Thoracic aorta (tissue), 2 donors: ENCODE measurements around the gene TMEM44. TPM values are rescaled to one million over a fixed set of nuclear protein-coding genes. Genes with fewer than 3 reads are reported as not detected.

ENCODE experiments used
- ATAC-seq: fragments of 150-250 bp; one replicate; pipeline ENCODE4 v1.8.0; 2017; ENCODE audit warnings: low read depth; ENCODE audit not compliant: insufficient number of reproducible peaks, low FRiP score
- DNase-seq: peaks from one replicate; pipeline ENCODE4 v3.0.0-alpha.2; 2020; ENCODE audit warnings: low spot score
- H3K27ac ChIP-seq, 2 donors: fragments of 200-600 bp; sonication (generic); 1 replicate in 1 of 2; 2 replicates in 1 of 2; pipeline ENCODE4 v1.5.1; 2016; ENCODE audit warnings: mild to moderate bottlenecking in 2 of 2, moderate library complexity in 2 of 2
- H3K27me3 ChIP-seq: fragments of 200-600 bp; sonication (generic); replicated peaks from 2 replicates; pipeline ENCODE4 v1.6.0; 2016; ENCODE audit warnings: mild to moderate bottlenecking; ENCODE audit not compliant: insufficient read depth
- H3K36me3 ChIP-seq: fragments of 200-600 bp; sonication (generic); one replicate; pipeline ENCODE4 v1.5.1; 2016
- H3K4me1 ChIP-seq, 2 donors: fragments of 200-600 bp; sonication (generic); 1 replicate in 1 of 2; 2 replicates in 1 of 2; pipeline versions ENCODE4 v1.5.1 to v1.6.0; 2016; ENCODE audit warnings: low read depth in 2 of 2, mild to moderate bottlenecking in 1 of 2; ENCODE audit not compliant: control insufficient read depth in 1 of 2
- H3K4me3 ChIP-seq: fragments of 200-600 bp; sonication (generic); 2 replicates; pipeline ENCODE4 v1.5.1; 2016; ENCODE audit warnings: mild to moderate bottlenecking
- H3K9me3 ChIP-seq: fragments of 200-600 bp; sonication (generic); 2 replicates; pipeline ENCODE4 v1.5.1; 2016
- total RNA-seq, 2 donors: library from RNA; depleted of rRNA; stranded (reverse); fragments of >200 nt; gene quantifications; one replicate each; pipeline versions ENCODE4 v1.1.0 to v1.2.3, GENCODE V29; 2016
- TF ChIP-seq, protein P1 (sequence below): fragments of 200-600 bp; sonication (generic); IDR thresholded peaks from one replicate; pipeline ENCODE4 v1.5.1; 2019; ENCODE audit warnings: antibody characterized with exemption

Gene TMEM44
- total RNA-seq, 2 donors from 2014 or later = 11.0 to 11.5 TPM

DNA sequence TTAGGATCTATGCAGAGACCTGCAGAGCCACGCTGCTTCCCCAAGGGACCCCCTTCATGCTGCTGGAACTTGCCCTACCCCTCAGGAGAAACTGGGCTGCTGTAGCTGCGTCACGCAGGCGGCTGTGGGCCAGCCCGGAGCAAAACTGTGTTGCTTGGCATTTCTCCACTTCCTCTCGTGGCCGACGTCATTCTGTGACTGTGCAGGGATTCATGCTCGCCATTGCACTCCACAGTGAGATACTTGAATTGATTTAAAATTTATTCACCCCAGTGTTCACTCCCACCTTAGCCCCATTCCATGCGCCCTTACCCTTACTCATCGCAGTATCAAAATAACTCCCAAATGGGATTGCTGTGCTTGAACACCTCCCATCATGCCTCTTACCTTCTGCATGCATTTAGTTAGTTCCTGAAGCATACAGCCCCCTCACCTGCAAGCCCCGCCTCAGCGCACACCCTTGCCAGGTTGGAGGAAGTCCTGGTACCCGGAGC lies 45.7 kb downstream of the TMEM44 start:
- Histone ChIP-seq H3K9me3 (no peaks in the 10 kb centered on the region), H3K36me3 (no peaks in the 10 kb centered on the region), H3K4me3 (no peak overlapping the region), H3K27me3 (no peaks in the 10 kb centered on the region), H3K4me1 (peaks cover 16 to 37% of the 10 kb centered on the region in 2 donors), H3K27ac (peak overlapping the region; percentile 82 to 83)
- TF ChIP-seq, protein P1, sequence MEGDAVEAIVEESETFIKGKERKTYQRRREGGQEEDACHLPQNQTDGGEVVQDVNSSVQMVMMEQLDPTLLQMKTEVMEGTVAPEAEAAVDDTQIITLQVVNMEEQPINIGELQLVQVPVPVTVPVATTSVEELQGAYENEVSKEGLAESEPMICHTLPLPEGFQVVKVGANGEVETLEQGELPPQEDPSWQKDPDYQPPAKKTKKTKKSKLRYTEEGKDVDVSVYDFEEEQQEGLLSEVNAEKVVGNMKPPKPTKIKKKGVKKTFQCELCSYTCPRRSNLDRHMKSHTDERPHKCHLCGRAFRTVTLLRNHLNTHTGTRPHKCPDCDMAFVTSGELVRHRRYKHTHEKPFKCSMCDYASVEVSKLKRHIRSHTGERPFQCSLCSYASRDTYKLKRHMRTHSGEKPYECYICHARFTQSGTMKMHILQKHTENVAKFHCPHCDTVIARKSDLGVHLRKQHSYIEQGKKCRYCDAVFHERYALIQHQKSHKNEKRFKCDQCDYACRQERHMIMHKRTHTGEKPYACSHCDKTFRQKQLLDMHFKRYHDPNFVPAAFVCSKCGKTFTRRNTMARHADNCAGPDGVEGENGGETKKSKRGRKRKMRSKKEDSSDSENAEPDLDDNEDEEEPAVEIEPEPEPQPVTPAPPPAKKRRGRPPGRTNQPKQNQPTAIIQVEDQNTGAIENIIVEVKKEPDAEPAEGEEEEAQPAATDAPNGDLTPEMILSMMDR = no peak
- no peak for DNase-seq
- peak; percentile 53 for ATAC-seq

DNA sequence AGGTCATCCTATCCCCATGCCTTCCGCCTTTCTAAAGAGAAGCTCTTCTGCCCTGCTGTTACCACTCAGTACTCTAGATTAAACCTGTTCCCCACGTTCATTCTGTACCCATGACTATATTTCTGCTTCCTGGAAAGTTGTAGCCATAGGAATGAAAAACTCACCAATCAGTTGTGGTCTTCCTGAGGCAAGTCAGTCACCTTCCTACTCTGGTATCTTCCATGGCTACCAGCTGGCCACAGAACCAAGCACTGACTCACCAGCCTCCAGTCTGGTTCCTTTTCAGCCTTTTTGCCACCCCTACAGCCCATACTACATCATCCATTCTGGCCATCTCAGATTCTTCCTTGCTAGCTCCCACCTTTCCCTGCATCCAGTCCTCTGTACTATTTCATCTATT lies 46.4 kb downstream of the TMEM44 start:
- H3K27me3 ChIP-seq = no peaks in the 10 kb centered on the region
- TF ChIP-seq, protein P1 = no peak
- no peak for ATAC-seq
- no peaks in the 10 kb centered on the region for H3K36me3 ChIP-seq
- peak overlapping the region; percentile 82 to 83 for H3K27ac ChIP-seq
- no peaks in the 10 kb centered on the region for H3K9me3 ChIP-seq
- DNase-seq = no peak
- peaks cover 15 to 34% of the 10 kb centered on the region in 2 donors for H3K4me1 ChIP-seq
- no peak overlapping the region for H3K4me3 ChIP-seq

DNA sequence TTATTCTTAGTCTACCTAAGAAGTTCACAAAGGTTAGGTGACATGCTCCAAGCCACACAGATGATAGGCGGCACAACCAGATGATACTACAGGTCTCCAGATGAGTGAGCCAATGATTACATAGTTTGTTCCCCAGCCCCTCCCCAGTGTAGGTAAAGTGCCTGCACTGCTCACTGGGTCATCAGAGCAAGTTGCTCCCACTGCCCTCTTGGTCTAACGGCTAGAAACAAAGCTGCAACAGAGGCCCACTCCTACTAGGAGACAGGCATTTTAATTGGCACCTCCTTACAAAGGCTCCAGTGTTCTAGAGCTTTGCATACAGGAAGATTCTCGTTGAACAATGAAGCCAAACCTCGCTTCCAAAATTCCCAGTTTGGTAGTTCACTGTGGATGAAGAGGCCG lies 47.3 kb downstream of the TMEM44 start:
- DNase-seq (no peak), ATAC-seq (no peak)
- peaks cover 15 to 34% of the 10 kb centered on the region in 2 donors for H3K4me1 ChIP-seq
- H3K9me3 ChIP-seq = no peaks in the 10 kb centered on the region
- H3K4me3 ChIP-seq = no peak overlapping the region
- no peaks in the 10 kb centered on the region for H3K36me3 ChIP-seq
- TF ChIP-seq, protein P1 = no peak
- no peaks in the 10 kb centered on the region for H3K27me3 ChIP-seq
- peak overlapping the region; percentile 22 to 82 for H3K27ac ChIP-seq

DNA sequence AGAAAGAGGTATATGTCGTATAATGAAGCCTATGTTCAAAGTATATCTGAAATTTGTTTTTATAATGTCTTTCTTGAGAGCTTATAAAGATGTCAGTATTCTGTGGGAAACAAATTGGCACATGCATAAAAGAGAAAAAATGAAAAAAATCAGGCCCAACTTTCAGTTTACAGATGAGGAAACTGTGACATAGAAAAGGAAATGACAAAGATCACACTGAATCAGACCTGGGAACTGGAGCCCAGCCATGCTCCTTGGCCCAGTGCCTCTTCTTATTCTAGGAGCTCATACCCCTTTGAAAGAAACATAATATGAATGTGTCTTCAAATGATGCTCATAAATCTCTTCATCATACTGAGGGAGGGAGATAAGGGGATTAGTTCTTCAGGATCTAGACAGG lies 48.4 kb downstream of the TMEM44 start:
- ATAC-seq = no peak
- H3K27ac ChIP-seq = peak overlapping the region; percentile 94 to 96

DNA sequence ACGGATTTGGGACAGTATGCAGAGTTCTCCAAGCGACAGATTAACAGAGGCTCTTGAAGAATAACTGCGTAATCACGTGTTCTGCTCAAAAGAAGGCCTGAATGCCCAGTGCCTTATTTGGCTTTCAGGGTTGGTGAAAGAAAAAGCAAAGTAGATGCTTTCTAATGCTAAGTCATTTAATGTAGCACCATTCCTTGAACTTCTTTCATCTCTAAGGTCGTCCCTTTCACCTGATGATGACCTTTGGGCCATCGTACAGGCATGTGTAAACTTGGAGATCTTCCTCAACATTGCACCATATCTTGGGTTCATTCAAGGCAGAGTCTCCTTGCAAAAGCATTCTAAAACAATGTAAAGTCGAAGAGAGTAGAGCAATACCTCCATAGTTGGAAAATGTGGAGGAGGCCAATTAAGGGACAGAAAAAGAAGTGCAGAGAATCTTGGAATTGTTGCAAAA lies 48.9 kb downstream of the TMEM44 start:
- DNase-seq (no peak), ATAC-seq (no peak)
- Histone ChIP-seq H3K4me1 (peaks cover 15 to 42% of the 10 kb centered on the region in 2 donors), H3K27ac (peak overlapping the region; percentile 94 to 96), H3K9me3 (no peaks in the 10 kb centered on the region), H3K27me3 (no peaks in the 10 kb centered on the region), H3K4me3 (peak overlapping the region; percentile 85), H3K36me3 (no peaks in the 10 kb centered on the region)
- TF ChIP-seq, protein P1 = no peak

More for the DNA sequence above, 48.4 kb downstream of the TMEM44 start:
- H3K9me3 ChIP-seq = no peaks in the 10 kb centered on the region
- DNase-seq = no peak
- H3K4me1 ChIP-seq = peaks cover 15 to 37% of the 10 kb centered on the region in 2 donors
- H3K27me3 ChIP-seq = no peaks in the 10 kb centered on the region
- no peaks in the 10 kb centered on the region for H3K36me3 ChIP-seq
- TF ChIP-seq, protein P1 = no peak
- peak overlapping the region; percentile 85 for H3K4me3 ChIP-seq
